HT1080 (cell line): ENCODE measurements around the gene SLC16A9. TPM values are rescaled to one million over a fixed set of nuclear protein-coding genes. Genes with fewer than 3 reads are reported as not detected.

Experiments used
- total RNA-seq: library from RNA; depleted of rRNA; stranded (reverse); fragments of >200 nt; shearing (Covaris generic); gene quantifications from 2 replicates; pipeline ENCODE4 v1.2.3, GENCODE V29; 2014; rRNA removed

SLC16A9 gene
- total RNA-seq, 1 experiment from 2014 or later: 1.2 TPM

Other genes with a start within 250 kb of the SLC16A9 start
- 0.43 TPM in 1 of 2 replicates, not detected in the other for gene MRLN, start 43.6 kb upstream of the SLC16A9 start, total RNA-seq
- 15.8 and 22.0 TPM in 2 replicates for gene CCDC6, start 196.7 kb upstream of the SLC16A9 start, total RNA-seq